ENCODE results near the gene RANBP1.

- TF ChIP-seq CTCF (IDR thresholded peaks at IDR 0.05): no peak
- TF ChIP-seq POLR2A (IDR thresholded peaks at IDR 0.05): no peak
These were observed 42.6 kb downstream of the RANBP1 start for GRCh38 chr22:20158391-20159036.
